OCI-LY7 (cell line): ENCODE measurements around the gene VCX2. TPM values are rescaled to one million over a fixed set of nuclear protein-coding genes. Genes with fewer than 3 reads are reported as not detected.

Source experiments
- BruUV-seq: library from RNA; stranded (reverse); fragments of 400-500 nt; replicated peaks from 2 replicates; lab custom pipeline; 2021; lab: Mats Ljungman, UMichigan
- CTCF ChIA-PET: fragments of 300-600 bp; sonication (Branson Sonifier 250); formaldehyde crosslinking; loops from one replicate; lab custom pipeline; 2022; ENCODE audit warnings: antibody characterized with exemption; ENCODE audit not compliant: unreplicated experiment; lab: Charles Lee
- POLR2A ChIA-PET: fragments of 300-600 bp; sonication (Branson Sonifier 250); formaldehyde crosslinking; loops from one replicate; lab custom pipeline; 2022; ENCODE audit warnings: antibody characterized with exemption; lab: Charles Lee
- DNase-seq: peaks from one replicate; pipeline ENCODE4 v3.0.0-alpha.2; 2015; ENCODE audit warnings: low spot score
- H2AFZ ChIP-seq: fragments of 200-600 bp; sonication (generic), shearing (Covaris generic); 2 replicates; pipeline ENCODE4 v1.6.1; 2014; ENCODE audit warnings: mild to moderate bottlenecking, antibody characterized with exemption, low read length, moderate library complexity
- H3K27ac ChIP-seq: fragments of 200-600 bp; sonication (generic); 2 replicates; pipeline ENCODE4 v1.5.1; 2014; ENCODE audit warnings: mixed run types, low read depth, mild to moderate bottlenecking, moderate library complexity, low read length, inconsistent platforms; ENCODE audit not compliant: poor library complexity, severe bottlenecking
- H3K36me3 ChIP-seq: fragments of 200-600 bp; sonication (generic); 2 replicates; pipeline ENCODE4 v1.6.1; 2014; ENCODE audit warnings: mild to moderate bottlenecking, antibody characterized with exemption, low read length, moderate library complexity, mixed read lengths; ENCODE audit not compliant: insufficient read depth
- H3K4me1 ChIP-seq: fragments of 200-600 bp; sonication (generic); 2 replicates; pipeline ENCODE4 v1.5.1; 2014; ENCODE audit warnings: mild to moderate bottlenecking, low read length; ENCODE audit not compliant: insufficient read depth, poor library complexity, severe bottlenecking
- H3K4me2 ChIP-seq: fragments of 200-600 bp; sonication (generic); 2 replicates; pipeline ENCODE4 v1.6.1; 2014; ENCODE audit warnings: mild to moderate bottlenecking, low read length
- H3K4me3 ChIP-seq: fragments of 200-600 bp; sonication (generic); 2 replicates; pipeline ENCODE4 v1.5.1; 2014; ENCODE audit warnings: mild to moderate bottlenecking, low read depth, low read length; ENCODE audit not compliant: poor library complexity, severe bottlenecking
- H3K79me2 ChIP-seq: fragments of 200-600 bp; sonication (generic); 2 replicates; pipeline ENCODE4 v1.6.1; 2016; ENCODE audit warnings: low read depth, mild to moderate bottlenecking, low read length, moderate library complexity, mixed read lengths; ENCODE audit not compliant: insufficient read depth
- H3K9me2 ChIP-seq: fragments of 200-600 bp; sonication (generic); 2 replicates; pipeline ENCODE4 v1.6.1; 2016; ENCODE audit warnings: mild to moderate bottlenecking, low read length, mixed read lengths; ENCODE audit not compliant: insufficient read depth
- H3K9me3 ChIP-seq: fragments of 200-600 bp; sonication (generic); 2 replicates; pipeline ENCODE4 v1.6.1; 2014; ENCODE audit warnings: mild to moderate bottlenecking, mixed run types, low read length, mixed read lengths
- H4K20me1 ChIP-seq: fragments of 200-600 bp; sonication (generic); 2 replicates; pipeline ENCODE4 v1.6.1; 2014; ENCODE audit warnings: mild to moderate bottlenecking, antibody characterized with exemption, low read length, moderate library complexity, mixed read lengths; ENCODE audit not compliant: insufficient read depth
- EZH2phosphoT487 ChIP-seq: fragments of 200-600 bp; sonication (generic); IDR thresholded peaks from 2 replicates; pipeline ENCODE4 v1.6.1; 2018; ENCODE audit warnings: low read depth, borderline replicate concordance, mild to moderate bottlenecking, mixed run types, antibody characterized with exemption, low read length, moderate library complexity, mixed read lengths
- intact Hi-C: fragments of 100-400 bp; cut with micrococcal nuclease; formaldehyde crosslinking; loops from one replicate; pipeline ENCODE4 v1.10.0; 2022; ENCODE audit not compliant: unreplicated experiment
- total RNA-seq, 2 experiments: library from RNA; depleted of rRNA in 1 of 2; stranded (reverse); fragments of >200 nt in 1 of 2; shearing (Covaris generic) in 1 of 2; gene quantifications; 2 replicates each; pipeline ENCODE4 v1.2.3, GENCODE V29; 2014 to 2022
- TF ChIP-seq, protein P1 (sequence below): fragments of 200-600 bp; sonication (generic); conservative IDR thresholded peaks from 2 replicates; pipeline ENCODE4 v1.5.1; 2014; ENCODE audit warnings: mild to moderate bottlenecking, antibody characterized with exemption, low read length, moderate library complexity, mixed read lengths

Gene VCX2
- total RNA-seq, 2 experiments from 2014 or later = not detected

DNA sequence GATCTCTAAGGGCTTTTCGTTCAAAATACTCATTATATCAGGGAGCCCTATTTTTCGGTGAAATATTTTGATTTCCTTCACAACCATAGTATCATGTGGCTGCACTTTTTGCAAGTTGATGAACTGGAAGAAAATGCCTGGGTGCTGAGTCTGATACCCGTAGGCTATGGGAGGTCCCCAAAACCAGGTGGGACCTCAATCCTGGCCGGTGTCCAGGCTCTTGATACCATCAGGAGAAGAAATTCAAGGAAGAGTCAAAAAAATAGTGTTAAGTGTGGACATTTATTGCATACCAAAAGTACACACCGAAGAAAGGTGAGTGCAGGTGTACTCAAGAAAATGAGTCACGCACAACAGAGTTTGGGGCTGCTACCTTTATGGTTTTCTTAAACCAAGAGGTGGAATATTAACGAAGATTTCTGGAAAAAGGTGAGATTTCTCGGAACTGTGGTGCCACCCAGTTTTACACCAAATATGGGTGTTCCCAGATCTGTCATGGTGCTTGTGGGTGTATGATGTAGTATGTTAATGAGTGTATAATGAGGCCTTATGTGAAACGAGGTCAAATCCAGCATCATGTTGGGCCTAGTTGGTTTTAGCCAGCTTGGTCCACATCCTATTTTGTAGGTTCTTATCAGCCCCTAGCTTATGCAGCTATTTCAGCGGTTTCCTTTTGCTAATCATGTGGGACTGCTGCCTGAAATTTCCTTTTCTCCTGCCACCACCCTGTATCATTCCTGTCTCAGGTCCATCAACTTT lies 29.9 kb downstream of the VCX2 start:
- intact Hi-C loops = no loop called here
- H2AFZ ChIP-seq = no peak overlapping the region
- no peak overlapping the region for H3K4me3 ChIP-seq
- no TSS peak for BruUV-seq
- POLR2A ChIA-PET = no interaction called here
- TF ChIP-seq, protein P1, sequence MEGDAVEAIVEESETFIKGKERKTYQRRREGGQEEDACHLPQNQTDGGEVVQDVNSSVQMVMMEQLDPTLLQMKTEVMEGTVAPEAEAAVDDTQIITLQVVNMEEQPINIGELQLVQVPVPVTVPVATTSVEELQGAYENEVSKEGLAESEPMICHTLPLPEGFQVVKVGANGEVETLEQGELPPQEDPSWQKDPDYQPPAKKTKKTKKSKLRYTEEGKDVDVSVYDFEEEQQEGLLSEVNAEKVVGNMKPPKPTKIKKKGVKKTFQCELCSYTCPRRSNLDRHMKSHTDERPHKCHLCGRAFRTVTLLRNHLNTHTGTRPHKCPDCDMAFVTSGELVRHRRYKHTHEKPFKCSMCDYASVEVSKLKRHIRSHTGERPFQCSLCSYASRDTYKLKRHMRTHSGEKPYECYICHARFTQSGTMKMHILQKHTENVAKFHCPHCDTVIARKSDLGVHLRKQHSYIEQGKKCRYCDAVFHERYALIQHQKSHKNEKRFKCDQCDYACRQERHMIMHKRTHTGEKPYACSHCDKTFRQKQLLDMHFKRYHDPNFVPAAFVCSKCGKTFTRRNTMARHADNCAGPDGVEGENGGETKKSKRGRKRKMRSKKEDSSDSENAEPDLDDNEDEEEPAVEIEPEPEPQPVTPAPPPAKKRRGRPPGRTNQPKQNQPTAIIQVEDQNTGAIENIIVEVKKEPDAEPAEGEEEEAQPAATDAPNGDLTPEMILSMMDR = no peak
- no peak for TF ChIP-seq EZH2phosphoT487
- H3K79me2 ChIP-seq = no peaks in the 10 kb centered on the region
- no peaks in the 10 kb centered on the region for H3K4me1 ChIP-seq
- no peak for DNase-seq
- H3K36me3 ChIP-seq = no peaks in the 10 kb centered on the region
- H3K4me2 ChIP-seq = no peak overlapping the region
- H3K9me3 ChIP-seq = no peaks in the 10 kb centered on the region
- CTCF ChIA-PET = no interaction called here
- H4K20me1 ChIP-seq = no peaks in the 10 kb centered on the region
- H3K9me2 ChIP-seq = no peaks in the 10 kb centered on the region
- H3K27ac ChIP-seq = no peak overlapping the region

DNA sequence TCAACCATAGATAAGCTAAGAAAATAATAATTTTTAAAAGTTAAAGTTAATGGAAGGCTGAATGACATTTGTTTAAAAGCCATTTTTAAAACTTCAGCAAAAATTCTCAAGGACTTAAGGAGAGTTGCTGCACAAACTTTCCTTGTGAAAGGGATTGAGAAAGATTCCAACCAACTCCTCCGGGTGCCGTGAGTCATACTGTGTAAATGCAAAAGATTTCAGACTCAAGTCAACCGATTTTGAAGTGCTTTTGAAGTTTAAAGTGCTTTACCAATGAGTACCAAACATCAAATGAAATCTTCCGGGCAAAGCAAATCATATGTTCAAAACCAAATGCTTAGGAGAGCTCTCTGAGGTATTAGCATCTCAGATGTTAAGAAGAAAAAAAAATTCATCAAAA lies 31.4 kb downstream of the VCX2 start:
- H3K36me3 ChIP-seq = no peaks in the 10 kb centered on the region
- POLR2A ChIA-PET = interaction anchor here (0.7 kb wide), 1 partner anchor 81 kb away, joined by 3 read pairs; no protein-coding TSS in a partner anchor
- no peaks in the 10 kb centered on the region for H3K9me3 ChIP-seq

More for the DNA sequence above, 31.4 kb downstream of the VCX2 start:
- no peaks in the 10 kb centered on the region for H4K20me1 ChIP-seq
- no peak overlapping the region for H2AFZ ChIP-seq
- H3K9me2 ChIP-seq = no peaks in the 10 kb centered on the region
- H3K79me2 ChIP-seq = no peaks in the 10 kb centered on the region
- DNase-seq = no peak
- BruUV-seq = no TSS peak
- CTCF ChIA-PET = no interaction called here
- intact Hi-C loops = no loop called here
- H3K27ac ChIP-seq = no peak overlapping the region
- H3K4me2 ChIP-seq = no peak overlapping the region
- no peaks in the 10 kb centered on the region for H3K4me1 ChIP-seq
- no peak overlapping the region for H3K4me3 ChIP-seq
- TF ChIP-seq EZH2phosphoT487 = no peak
- TF ChIP-seq, protein P1 = no peak
